Thoracic aorta endothelial cell (primary cell): ENCODE data around the gene ALKBH3. TPM values are rescaled to one million over a fixed set of nuclear protein-coding genes. Genes with fewer than 3 reads are reported as not detected.

ENCODE experiments used
- total RNA-seq: library from RNA; depleted of rRNA; stranded (reverse); fragments of >200 nt; gene quantifications from 2 replicates; pipeline ENCODE4 v1.2.3, GENCODE V29; 2012

The ALKBH3 gene
- 40.5 and 51.7 TPM in 2 replicates for total RNA-seq

GRCh38 chr11:43880640-43881159 lies at the start of gene ALKBH3:
Gene ALKBH3, plus strand, starts transcription at chr11:43880831. Its CDS starts 1,822 bp downstream, at chr11:43882653.

Other genes starting within 250 kb of the ALKBH3 start
- gene HSD17B12, start 200.1 kb upstream of the ALKBH3 start, total RNA-seq = 149 and 228 TPM in 2 replicates
- 1.3 and 5.2 TPM in 2 replicates for gene C11orf96, start 61.8 kb downstream of the ALKBH3 start, total RNA-seq
- gene ACCSL, start 167.2 kb downstream of the ALKBH3 start, total RNA-seq = not detected in 2 replicates
- 4.8 and 8.2 TPM in 2 replicates for gene ACCS, start 185.4 kb downstream of the ALKBH3 start, total RNA-seq
- 83.1 and 97.7 TPM in 2 replicates for gene EXT2, start 214.8 kb downstream of the ALKBH3 start, total RNA-seq